Gastroesophageal sphincter (tissue), 3 donors: ENCODE data around the gene PDZD2.

ENCODE experiments used
- CTCF ChIP-seq, 4 experiments: fragments of 200-600 bp in 2 of 4; fragments of 450-650 bp in 2 of 4; sonication (generic) in 1 of 4; IDR thresholded peaks; one replicate each; pipeline ENCODE4 v1.5.1; 2017 to 2019; ENCODE audit warnings: antibody characterized with exemption in 4 of 4, mild to moderate bottlenecking in 2 of 4, moderate library complexity in 2 of 4
- POLR2A ChIP-seq, 2 donors: fragments of 450-650 bp; IDR thresholded peaks; one replicate each; pipeline ENCODE4 v1.6.1; 2017; ENCODE audit warnings: antibody characterized with exemption in 2 of 2, mild to moderate bottlenecking in 2 of 2, moderate library complexity in 1 of 2

DNA sequence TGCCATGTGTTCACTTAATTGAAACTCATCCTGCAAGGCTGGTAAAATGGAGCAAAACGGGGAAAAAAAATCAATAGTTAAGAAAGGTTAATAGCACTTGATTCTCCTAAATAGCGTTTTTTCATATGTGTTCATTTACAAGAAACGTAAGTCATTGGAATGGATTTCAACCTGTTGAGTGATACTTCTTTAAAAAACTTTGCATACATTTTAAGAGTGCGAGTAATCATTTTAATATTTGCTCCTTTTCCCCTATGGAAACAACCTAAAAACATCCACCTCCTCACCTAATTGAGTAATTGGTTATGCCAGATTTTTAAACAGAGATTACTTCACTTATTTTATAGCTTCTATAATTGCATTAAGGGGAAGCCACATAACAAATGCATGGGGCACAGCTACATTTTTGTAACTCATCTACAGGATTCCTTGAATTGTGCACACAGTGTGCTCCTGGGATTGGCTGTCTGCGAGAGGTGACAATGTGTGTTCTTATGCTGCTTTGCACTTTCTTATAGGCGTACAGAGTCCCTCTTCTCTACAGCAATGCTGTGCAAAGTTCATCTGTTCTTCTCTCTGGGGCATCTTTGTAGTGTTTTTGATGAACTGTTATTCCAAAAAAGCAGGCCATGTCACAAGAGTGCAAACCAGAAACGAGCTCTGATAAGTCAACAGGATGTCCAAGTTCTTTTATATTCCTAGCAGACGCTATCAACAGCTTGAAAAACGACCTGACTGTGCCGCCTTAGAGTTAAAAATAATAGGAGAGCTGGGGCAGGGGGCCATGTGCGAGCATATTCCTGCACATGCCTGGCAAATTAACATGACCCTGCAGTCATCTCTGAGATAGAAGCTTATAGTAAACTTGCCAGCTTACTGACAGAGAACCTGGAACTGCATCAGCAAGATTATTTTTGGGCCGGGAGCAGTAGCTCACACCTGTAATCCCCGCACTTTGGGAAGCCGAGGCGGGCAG is 417.2 kb downstream of the PDZD2 start:
- TF ChIP-seq POLR2A (IDR thresholded peaks at IDR 0.05): no peak
- TF ChIP-seq CTCF (IDR thresholded peaks at IDR 0.05): no peak
